ENCODE data around the gene HAO2.

DNA sequence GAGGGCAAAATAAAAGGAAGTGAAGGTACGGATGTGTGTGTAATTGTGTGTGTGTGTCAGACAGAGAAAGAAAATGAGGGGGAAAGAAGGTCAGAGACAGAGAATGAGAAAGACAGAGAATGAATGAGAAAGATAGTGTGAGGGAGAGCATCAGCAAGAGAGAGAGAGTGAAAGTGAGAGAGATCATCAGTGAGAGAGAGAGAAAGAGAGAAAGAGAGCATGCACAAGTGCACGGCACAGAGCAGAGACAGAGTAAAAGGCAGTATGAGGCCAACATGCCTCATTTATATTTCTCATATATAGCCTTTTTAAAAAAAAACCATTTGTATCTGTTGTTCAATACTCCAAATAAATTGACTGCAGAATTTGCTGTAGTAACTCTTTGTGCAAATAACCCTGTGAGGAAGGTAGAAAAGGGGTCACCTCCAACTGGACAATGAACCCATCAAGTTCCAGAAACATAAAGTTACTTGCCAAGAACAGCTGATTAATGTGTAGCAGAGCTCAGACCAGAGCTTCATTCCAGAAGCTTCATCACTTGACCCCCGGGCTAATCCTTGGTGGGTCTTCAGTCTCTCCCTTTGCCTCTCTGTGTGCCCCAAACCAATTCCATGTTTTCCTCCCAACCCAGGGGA is 47.5 kb downstream of the HAO2 start:
- TF ChIP-seq, protein P1, sequence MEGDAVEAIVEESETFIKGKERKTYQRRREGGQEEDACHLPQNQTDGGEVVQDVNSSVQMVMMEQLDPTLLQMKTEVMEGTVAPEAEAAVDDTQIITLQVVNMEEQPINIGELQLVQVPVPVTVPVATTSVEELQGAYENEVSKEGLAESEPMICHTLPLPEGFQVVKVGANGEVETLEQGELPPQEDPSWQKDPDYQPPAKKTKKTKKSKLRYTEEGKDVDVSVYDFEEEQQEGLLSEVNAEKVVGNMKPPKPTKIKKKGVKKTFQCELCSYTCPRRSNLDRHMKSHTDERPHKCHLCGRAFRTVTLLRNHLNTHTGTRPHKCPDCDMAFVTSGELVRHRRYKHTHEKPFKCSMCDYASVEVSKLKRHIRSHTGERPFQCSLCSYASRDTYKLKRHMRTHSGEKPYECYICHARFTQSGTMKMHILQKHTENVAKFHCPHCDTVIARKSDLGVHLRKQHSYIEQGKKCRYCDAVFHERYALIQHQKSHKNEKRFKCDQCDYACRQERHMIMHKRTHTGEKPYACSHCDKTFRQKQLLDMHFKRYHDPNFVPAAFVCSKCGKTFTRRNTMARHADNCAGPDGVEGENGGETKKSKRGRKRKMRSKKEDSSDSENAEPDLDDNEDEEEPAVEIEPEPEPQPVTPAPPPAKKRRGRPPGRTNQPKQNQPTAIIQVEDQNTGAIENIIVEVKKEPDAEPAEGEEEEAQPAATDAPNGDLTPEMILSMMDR (IDR thresholded peaks at IDR 0.05; ENCODE audit: low read depth, low read length): no peak
- no peak for TF ChIP-seq MYC (IDR thresholded peaks at IDR 0.05; ENCODE audit: low read depth, low read length)
